NOMO-1 (cell line): Measurements from ENCODE around the gene CDKN2D.
"Not testable (repeated sequence)": the region's sequence is repeated elsewhere in the genome, so short reads cannot be mapped to it uniquely, and the experiment has no call there.

Source experiments
- DNase-seq, 2 experiments: peaks; one replicate each; lab custom pipeline; 2025; ENCODE audit not compliant: unreplicated experiment in 2 of 2; lab: John Stamatoyannopoulos, UW

CDKN2D gene

GRCh38 chr19:10582091-10582490 lies 13.3 kb upstream of the CDKN2D start:
- no peak for DNase-seq

GRCh38 chr19:10580979-10581631 lies 12.3 kb upstream of the CDKN2D start:
- DNase-seq = peak; percentile 81 to 92

DNA sequence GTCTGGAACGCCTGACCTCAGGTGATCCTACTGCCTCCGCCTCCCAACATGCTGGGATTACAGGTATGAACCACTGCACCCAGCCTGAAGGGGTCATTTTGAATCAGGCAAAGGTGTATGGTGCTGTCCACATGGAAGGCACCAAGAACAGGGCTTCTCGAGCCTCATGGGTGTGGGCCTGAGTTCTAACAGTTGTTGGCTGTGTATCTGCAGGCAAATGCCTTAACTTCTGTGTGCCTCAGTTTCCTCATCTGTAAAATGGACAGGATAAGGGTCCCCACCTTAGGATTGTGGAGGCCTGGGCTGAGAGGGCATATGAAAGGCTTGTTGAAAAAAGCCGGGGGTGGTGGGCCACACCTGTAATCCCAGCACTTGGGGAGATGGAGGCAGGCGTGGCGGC lies 9.2 kb upstream of the CDKN2D start:
- no peak for DNase-seq

GRCh38 chr19:10575011-10575716 lies 6.4 kb upstream of the CDKN2D start:
- DNase-seq = no peak

DNA sequence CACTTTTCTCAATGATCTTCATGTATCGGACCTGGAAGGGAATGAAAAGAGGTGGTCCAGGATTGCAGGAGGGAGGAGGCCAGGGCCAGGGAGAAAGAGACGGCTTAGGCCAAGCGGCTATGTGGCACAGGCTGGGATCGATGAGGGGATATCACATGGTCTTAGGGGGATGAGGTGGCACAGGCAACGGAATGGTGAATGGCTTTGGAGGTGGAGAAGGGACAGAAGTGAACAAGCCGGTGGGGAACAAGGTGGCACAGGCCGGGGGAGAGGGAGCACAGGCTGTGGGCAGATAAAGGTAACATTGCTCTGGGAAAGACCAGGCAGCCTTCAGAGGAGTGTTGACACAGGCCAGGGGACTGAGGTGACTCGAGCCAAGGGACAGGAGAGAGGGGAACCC lies 5.7 kb upstream of the CDKN2D start:
- DNase-seq = no peak

DNA sequence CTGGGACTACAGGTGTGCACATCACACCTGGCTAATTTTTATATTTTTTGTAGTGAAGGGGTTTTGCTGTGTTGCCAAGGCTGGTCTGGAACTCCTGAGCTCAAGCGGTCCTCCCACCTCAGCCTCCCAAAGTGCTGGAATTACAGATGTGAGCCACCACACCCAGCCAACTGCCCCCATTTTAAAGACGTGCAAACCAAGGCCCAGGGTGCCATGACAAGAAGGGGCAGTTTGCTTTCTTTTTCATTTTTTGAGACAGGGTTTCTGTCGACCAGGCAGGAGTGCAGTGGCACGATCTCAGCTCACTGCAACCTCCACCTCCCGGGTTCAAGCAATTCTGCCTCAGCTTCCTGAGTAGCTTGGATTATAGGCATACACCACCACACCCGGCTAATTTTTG lies 5.0 kb upstream of the CDKN2D start:
- DNase-seq = not testable (repeated sequence)

GRCh38 chr19:10568062-10568825 lies 535 bp downstream of the CDKN2D start:
- no peak for DNase-seq

- DNase-seq = no peak
These were observed 1.1 kb downstream of the CDKN2D start for GRCh38 chr19:10567656-10568055.

GRCh38 chr19:10566658-10567410 lies 1.9 kb downstream of the CDKN2D start:
- DNase-seq = peak; percentile 77 to 78

- no peak for DNase-seq
These were observed 2.4 kb downstream of the CDKN2D start for GRCh38 chr19:10566408-10566657.

DNA sequence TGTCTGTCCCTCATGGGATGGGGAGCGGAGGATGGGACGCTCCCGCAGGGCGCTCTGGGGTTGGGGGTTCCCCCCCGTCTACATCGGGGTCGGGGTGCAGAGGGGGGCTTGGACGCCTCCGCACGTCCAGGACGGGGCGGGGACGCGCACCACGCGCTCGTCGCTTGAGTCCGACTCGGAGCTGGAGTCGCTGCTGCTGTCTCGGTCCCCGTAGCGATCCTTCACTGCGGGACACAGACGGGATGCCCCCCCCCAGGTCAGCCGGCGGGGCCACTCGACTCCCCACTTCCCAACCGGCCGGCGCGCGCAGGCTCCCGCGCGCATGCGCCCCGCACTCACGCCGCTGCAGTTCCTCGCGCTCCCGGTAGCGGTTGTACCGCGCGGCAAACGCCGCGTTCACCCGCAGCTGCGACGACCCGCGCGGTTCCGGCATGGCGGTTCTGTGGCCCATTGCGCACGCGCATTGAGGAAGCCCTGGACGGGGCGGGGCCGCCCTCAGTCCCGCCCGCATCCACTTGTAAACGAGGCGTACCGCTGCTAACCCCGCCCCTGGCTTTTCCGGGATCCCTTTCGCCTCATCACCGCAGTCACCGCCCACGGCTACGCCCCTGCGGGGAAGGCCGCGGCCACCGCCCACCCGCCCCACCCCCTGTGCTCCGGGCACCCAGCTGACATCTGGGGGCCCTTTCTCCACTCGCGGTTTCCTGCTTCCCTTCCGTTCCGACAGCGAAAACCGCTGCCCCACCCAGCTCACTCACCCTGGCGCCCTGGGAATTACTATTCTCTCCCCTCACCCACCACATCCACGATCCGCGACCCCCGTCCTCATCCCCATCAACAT lies 3.0 kb downstream of the CDKN2D start, which contains the start of gene KRI1:
Gene KRI1 (minus strand): TSS at position 444 of the 841 bp plus-strand sequence. CDS start 11 bp downstream, at position 433.
- peak; percentile 98 for DNase-seq

GRCh38 chr19:10565028-10565566 lies 3.7 kb downstream of the CDKN2D start:
- DNase-seq = peak; percentile 47 to 70

DNA sequence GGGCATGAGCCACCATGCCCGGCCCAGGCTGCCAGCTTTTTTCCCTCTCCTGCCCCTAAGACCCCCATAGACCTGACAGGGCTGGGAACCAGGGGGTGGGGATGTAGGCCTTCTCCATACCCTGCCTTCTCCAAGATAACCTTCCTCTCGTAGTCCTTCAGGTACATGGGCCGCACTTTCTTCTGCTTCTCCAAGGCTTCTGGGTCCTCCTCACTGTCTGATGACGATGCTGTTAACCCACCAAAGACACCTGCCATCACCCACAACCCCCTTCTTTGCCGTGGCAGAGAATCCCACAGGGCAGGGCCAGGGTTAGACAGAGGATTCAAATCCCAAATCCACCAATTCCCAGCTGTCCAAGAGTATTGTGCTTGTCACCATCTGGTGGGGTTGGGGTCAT lies 6.2 kb downstream of the CDKN2D start:
- DNase-seq = no peak

GRCh38 chr19:10560154-10560553 lies 8.6 kb downstream of the CDKN2D start:
- no peak for DNase-seq

- DNase-seq = no peak
These were observed 11.1 kb downstream of the CDKN2D start for GRCh38 chr19:10557603-10558197.

GRCh38 chr19:10555610-10555973 lies 13.2 kb downstream of the CDKN2D start:
- DNase-seq = no peak

DNA sequence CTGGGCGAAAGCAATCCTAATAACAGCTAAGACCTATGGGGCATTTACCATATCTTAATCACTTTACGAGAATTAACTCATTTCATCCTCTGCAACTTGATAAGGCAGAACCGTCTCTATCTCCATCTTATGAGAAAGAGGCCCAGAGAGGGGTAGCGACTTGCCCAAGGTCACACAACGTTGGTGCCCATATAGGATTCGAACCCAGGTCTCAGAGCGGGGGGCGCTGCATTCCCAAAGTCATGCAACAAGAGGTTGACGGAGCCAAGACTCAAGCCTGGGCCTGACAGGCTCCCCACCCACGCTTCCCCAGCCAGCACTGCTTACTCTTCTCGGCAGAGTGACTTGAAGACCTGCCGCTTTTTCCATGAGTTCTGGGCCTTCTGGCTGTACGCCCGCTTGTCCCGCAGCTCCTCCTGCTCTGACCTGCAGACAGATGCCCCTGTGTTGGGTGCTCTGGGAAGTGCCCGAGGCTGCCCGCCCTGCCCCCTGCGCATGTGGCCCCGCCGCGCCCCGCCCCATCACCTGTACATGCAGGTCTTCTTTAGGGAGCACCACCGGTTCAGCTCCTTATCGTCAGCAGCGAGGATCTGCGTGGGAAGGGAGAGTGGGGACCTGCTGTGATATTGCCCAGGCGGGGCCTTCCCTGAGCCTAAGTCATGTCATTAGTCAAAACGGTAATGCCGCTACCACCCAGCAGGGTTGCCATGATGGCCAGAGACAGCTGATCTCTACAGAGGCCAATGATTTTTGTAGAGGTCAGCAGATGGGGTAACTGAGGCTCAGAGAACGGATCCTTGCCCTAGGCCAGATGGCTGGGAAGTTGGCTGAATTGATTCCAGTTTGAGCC lies 13.8 kb downstream of the CDKN2D start:
- DNase-seq = no peak

DNA sequence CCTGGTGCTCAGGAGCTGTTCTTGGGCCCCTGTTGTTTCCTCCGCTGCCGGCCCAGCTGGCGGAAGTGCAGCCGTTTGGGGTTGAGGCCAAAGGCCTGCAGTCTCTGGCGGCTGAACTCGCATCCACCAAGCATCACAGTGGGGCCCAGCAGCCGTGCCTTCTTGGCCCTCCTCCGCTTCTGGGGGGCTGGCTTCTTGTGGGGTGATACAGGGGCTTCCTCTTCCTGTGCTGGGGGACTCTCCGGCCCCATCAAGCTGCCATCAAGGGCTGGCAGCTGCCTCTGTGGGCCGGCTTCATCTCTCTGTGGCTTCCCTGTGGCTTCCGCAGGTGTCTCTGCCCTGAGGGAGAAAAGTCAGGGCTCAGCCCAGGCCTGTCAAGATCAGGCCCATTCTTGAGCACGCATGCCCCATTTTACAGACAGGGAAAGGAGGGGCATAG lies 14.8 kb downstream of the CDKN2D start:
- no peak for DNase-seq
